HepG2 (cell line): ENCODE results near the gene FHL3. TPM values are rescaled to one million over a fixed set of nuclear protein-coding genes. Genes with fewer than 3 reads are reported as not detected.

Experiments used
- ATAC-seq: fragments of 200-7000 bp; cut with Tn5 transposase; 3 replicates; pipeline ENCODE4 v1.9.1; 2020; ENCODE audit warnings: mild to moderate bottlenecking, moderate library complexity
- BruUV-seq: library from RNA; stranded (reverse); fragments of 400-500 nt; replicated peaks from 2 replicates; lab custom pipeline; 2021; lab: Mats Ljungman, UMichigan
- CTCF ChIA-PET: fragments of 300-600 bp; formaldehyde crosslinking; extraction: SDS; loops from one replicate; lab custom pipeline; 2021; ENCODE audit warnings: low total read pairs, inconsistent platforms, low intra/inter-chr PET ratio; lab: Yijun Ruan, JAX
- POLR2A ChIA-PET: fragments of 350-600 bp; sonication (Branson Sonifier 250); formaldehyde crosslinking; loops from one replicate; lab custom pipeline; 2020; ENCODE audit warnings: antibody characterized with exemption, inconsistent platforms; lab: Yijun Ruan, JAX
- DNase-seq: peaks from one replicate; pipeline ENCODE4 v3.0.0-alpha.2; 2015; ENCODE audit warnings: low spot score
- FAIRE-seq: peaks from 3 replicates; lab custom pipeline; 2011; peaks lifted over from hg19 to GRCh38; lab: Jason Lieb, UNC
- H2AFZ ChIP-seq: one replicate; pipeline ENCODE4 v1.6.1; 2011; ENCODE audit warnings: low read length, inconsistent platforms
- H3K27ac ChIP-seq: fragments of 300-600 bp; 3 replicates; pipeline ENCODE4 v1.8.0; 2011; ENCODE audit warnings: mixed run types, mild to moderate bottlenecking, mixed read lengths, low read length, inconsistent platforms; ENCODE audit not compliant: insufficient read depth; ENCODE audit errors: extremely low read length
- H3K27me3 ChIP-seq, 2 experiments: fragments of 200-600 bp in 1 of 2; 2 replicates in 1 of 2; 3 replicates in 1 of 2; pipeline versions ENCODE4 v1.6.0 to v1.8.0; 2011; ENCODE audit warnings: low read length in 2 of 2, mild to moderate bottlenecking in 2 of 2, moderate library complexity in 2 of 2, inconsistent platforms in 1 of 2; ENCODE audit not compliant: insufficient read depth in 2 of 2, control insufficient read depth in 1 of 2
- H3K36me3 ChIP-seq, 2 experiments: fragments of 200-600 bp in 1 of 2; replicated peaks in 1 of 2; 2 replicates in 1 of 2; 3 replicates in 1 of 2; pipeline versions ENCODE4 v1.5.1 to v1.8.0; 2011; ENCODE audit warnings: low read length in 2 of 2, inconsistent platforms in 1 of 2; ENCODE audit not compliant: insufficient read depth in 2 of 2, control insufficient read depth in 1 of 2
- H3K4me1 ChIP-seq: 2 replicates; pipeline ENCODE4 v1.5.1; 2012; ENCODE audit warnings: low read length, inconsistent platforms; ENCODE audit not compliant: insufficient read depth
- H3K4me2 ChIP-seq: 2 replicates; pipeline ENCODE4 v1.6.0; 2011; ENCODE audit warnings: low read depth, low read length, inconsistent platforms
- H3K4me3 ChIP-seq, 3 experiments: fragments of 200-600 bp in 1 of 3; sonication (generic), shearing (Covaris generic) in 1 of 3; replicated peaks in 1 of 3; 2 replicates each; pipeline ENCODE4 v1.5.1; 2011 to 2016; ENCODE audit warnings: low read length in 3 of 3, inconsistent platforms in 2 of 3, low read depth in 2 of 3, mild to moderate bottlenecking in 2 of 3, control low read depth in 1 of 3, mixed read lengths in 1 of 3; ENCODE audit not compliant: insufficient read depth in 1 of 3
- H3K79me2 ChIP-seq: one replicate; pipeline ENCODE4 v1.6.1; 2011; ENCODE audit warnings: low read length, inconsistent platforms; ENCODE audit not compliant: insufficient read depth
- H3K9ac ChIP-seq: 2 replicates; pipeline ENCODE4 v1.6.0; 2011; ENCODE audit warnings: mild to moderate bottlenecking, low read depth, low read length, inconsistent platforms; ENCODE audit not compliant: insufficient read depth
- H3K9me3 ChIP-seq: 2 replicates; pipeline ENCODE4 v1.5.1; 2012; ENCODE audit warnings: mild to moderate bottlenecking, low read length
- H4K20me1 ChIP-seq: 2 replicates; pipeline ENCODE4 v1.6.0; 2011; ENCODE audit warnings: inconsistent platforms, mild to moderate bottlenecking, low read length, moderate library complexity; ENCODE audit not compliant: insufficient read depth
- FLYWCH1 ChIP-seq: sonication (generic); formaldehyde crosslinking; IDR thresholded peaks from 2 replicates; pipeline ENCODE4 v1.8.1; 2023; ENCODE audit warnings: mild to moderate bottlenecking, missing genetic modification reagents
- IKZF4 ChIP-seq: sonication (generic); formaldehyde crosslinking; IDR thresholded peaks from 2 replicates; pipeline ENCODE4 v1.5.1; 2020; ENCODE audit warnings: borderline replicate concordance, mild to moderate bottlenecking, low read depth, missing genetic modification reagents; ENCODE audit errors: not compliant biosample characterization
- NFE2 ChIP-seq: sonication (generic); formaldehyde crosslinking; IDR thresholded peaks from 2 replicates; pipeline ENCODE4 v1.4.0; 2020; ENCODE audit warnings: missing genetic modification reagents
- TSC22D2 ChIP-seq: sonication (generic); formaldehyde crosslinking; IDR thresholded peaks from 2 replicates; pipeline ENCODE4 v1.5.1; 2020; ENCODE audit warnings: missing genetic modification reagents, mild to moderate bottlenecking, borderline replicate concordance
- ZFAT ChIP-seq: sonication (generic); formaldehyde crosslinking; conservative IDR thresholded peaks from 2 replicates; pipeline ENCODE4 v1.8.1; 2023; ENCODE audit warnings: missing genetic modification reagents, inconsistent platforms
- ZFP41 ChIP-seq: sonication (generic); formaldehyde crosslinking; IDR thresholded peaks from 2 replicates; pipeline ENCODE4 v1.4.0; 2020; ENCODE audit warnings: mild to moderate bottlenecking, missing genetic modification reagents, borderline replicate concordance
- ZNF138 ChIP-seq: sonication (generic); formaldehyde crosslinking; IDR thresholded peaks from 2 replicates; pipeline ENCODE4 v1.5.0; 2020; ENCODE audit warnings: mild to moderate bottlenecking, low read depth, missing genetic modification reagents
- ZNF354B ChIP-seq: sonication (generic); formaldehyde crosslinking; IDR thresholded peaks from 2 replicates; pipeline ENCODE4 v1.8.0; 2022; ENCODE audit warnings: mild to moderate bottlenecking, missing genetic modification reagents
- ZNF574 ChIP-seq: sonication (generic); formaldehyde crosslinking; IDR thresholded peaks from 2 replicates; pipeline ENCODE4 v1.4.0; 2020; ENCODE audit warnings: missing genetic modification reagents
- WGBS: methylation state at CpG from one replicate; pipeline ENCODE4 v1.1.6; 2017; ENCODE audit warnings: low lambda C conversion rate; 5-methylcytosine and 5-hydroxymethylcytosine counted together
- in situ Hi-C: cut with HindIII; loops from 2 replicates; pipeline ENCODE4 v1.10.0; 2017; ENCODE audit warnings: low pct_unique_long_range_greater_than_20kb; ENCODE audit not compliant: extremely low pct_ligation_motif_present
- intact Hi-C: fragments of 100-400 bp; cut with micrococcal nuclease; formaldehyde crosslinking; loops from one replicate; pipeline ENCODE4 v1.10.0; 2022; ENCODE audit not compliant: unreplicated experiment
- polyA plus RNA-seq, 8 experiments: library from polyadenylated mRNA; depleted of rRNA in 3 of 8; stranded (reverse) in 7 of 8; unstranded in 1 of 8; fragments of >200 nt; fragmentation: Illumina TruSeq in 4 of 8; extraction: Trizol in 4 of 8; gene quantifications; 2 replicates each; pipeline versions ENCODE4 v1.2.1 to v1.2.3, GENCODE V29; 2011 to 2016; ENCODE audit warnings: low read depth in 4 of 8, missing spikeins in 1 of 8, mixed read lengths in 1 of 8; ENCODE audit not compliant: insufficient read depth in 1 of 8
- total RNA-seq, 5 experiments: library from RNA; depleted of rRNA; stranded (reverse); fragments of >200 nt; fragmentation: Illumina TruSeq; extraction: Trizol; gene quantifications; 2 replicates each; pipeline ENCODE4 v1.2.3, GENCODE V29; 2016; ENCODE audit warnings: low read depth in 1 of 5
- TF ChIP-seq, protein P1 (sequence below): sonication (generic); formaldehyde crosslinking; IDR thresholded peaks from 2 replicates; pipeline ENCODE4 v1.4.0; 2020; ENCODE audit warnings: mild to moderate bottlenecking, missing genetic modification reagents
- TF ChIP-seq, protein P2 (sequence below), 2 experiments: sonication (generic) in 1 of 2; formaldehyde crosslinking in 1 of 2; IDR thresholded peaks; 2 replicates each; pipeline versions ENCODE4 v1.4.0 to v1.6.1; 2018 to 2020; ENCODE audit warnings: missing genetic modification reagents in 2 of 2, borderline replicate concordance in 1 of 2, low read depth in 1 of 2, mild to moderate bottlenecking in 1 of 2, missing biosample characterization in 1 of 2

FHL3 gene
- total and polyA plus RNA-seq, 2 of the 13 experiments (the other 11 are each of a cell fraction or from before 2014, with no cell fraction given), result 2.8 to 6.6 TPM

DNA sequence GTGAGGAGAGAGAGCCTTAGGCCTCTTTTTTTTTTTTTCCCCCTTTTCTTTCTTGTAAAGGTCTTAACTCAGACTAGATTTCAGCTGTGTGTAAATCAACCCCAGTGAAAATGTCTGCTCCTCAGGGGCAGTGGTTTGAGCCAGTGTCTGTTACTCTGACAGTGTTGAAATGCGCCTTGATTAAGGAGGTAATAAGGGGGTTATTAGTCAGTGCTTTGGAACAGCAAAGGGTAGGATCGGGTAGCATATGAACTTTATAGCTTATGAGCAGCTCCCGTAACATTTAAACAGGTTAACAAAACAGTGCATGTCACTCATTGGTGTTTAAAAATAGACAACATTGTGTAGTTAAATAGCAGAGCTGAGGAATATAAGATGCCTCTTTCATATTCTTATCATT, 17.5 kb upstream of the FHL3 start:
- intact Hi-C loops, result no loop called here
- WGBS, result 99% methylated on average over 3 of the region's 3 CpGs
- Histone ChIP-seq H3K27ac (no peak overlapping the region), H3K4me3 (no peak overlapping the region), H2AFZ (no peak overlapping the region), H3K27me3 (no peaks in the 10 kb centered on the region), H3K4me2 (no peak overlapping the region), H3K79me2 (no peaks in the 10 kb centered on the region), H3K9ac (no peak overlapping the region), H3K9me3 (no peaks in the 10 kb centered on the region), H4K20me1 (no peaks in the 10 kb centered on the region; the same call in 1 of the 2 replicates), H3K36me3 (peaks cover 19 to 70% of the 10 kb centered on the region in 2 experiments), H3K4me1 (no peaks in the 10 kb centered on the region)
- DNase-seq (no peak), ATAC-seq (no peak), FAIRE-seq (no peak)
- no peak for TF ChIP-seq NFE2 (CRISPR knock-in tag)
- TF ChIP-seq IKZF4 (CRISPR knock-in tag), result no peak
- no peak for TF ChIP-seq TSC22D2 (CRISPR knock-in tag)
- TF ChIP-seq FLYWCH1 (CRISPR knock-in tag), result no peak
- no peak for TF ChIP-seq ZNF138 (CRISPR knock-in tag)
- TF ChIP-seq ZNF574 (CRISPR knock-in tag), result no peak
- TF ChIP-seq, protein P1, sequence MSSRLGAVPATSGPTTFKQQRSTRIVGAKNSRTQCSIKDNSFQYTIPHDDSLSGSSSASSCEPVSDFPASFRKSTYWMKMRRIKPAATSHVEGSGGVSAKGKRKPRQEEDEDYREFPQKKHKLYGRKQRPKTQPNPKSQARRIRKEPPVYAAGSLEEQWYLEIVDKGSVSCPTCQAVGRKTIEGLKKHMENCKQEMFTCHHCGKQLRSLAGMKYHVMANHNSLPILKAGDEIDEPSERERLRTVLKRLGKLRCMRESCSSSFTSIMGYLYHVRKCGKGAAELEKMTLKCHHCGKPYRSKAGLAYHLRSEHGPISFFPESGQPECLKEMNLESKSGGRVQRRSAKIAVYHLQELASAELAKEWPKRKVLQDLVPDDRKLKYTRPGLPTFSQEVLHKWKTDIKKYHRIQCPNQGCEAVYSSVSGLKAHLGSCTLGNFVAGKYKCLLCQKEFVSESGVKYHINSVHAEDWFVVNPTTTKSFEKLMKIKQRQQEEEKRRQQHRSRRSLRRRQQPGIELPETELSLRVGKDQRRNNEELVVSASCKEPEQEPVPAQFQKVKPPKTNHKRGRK (CRISPR knock-in tag), result no peak
- TF ChIP-seq, protein P2, sequence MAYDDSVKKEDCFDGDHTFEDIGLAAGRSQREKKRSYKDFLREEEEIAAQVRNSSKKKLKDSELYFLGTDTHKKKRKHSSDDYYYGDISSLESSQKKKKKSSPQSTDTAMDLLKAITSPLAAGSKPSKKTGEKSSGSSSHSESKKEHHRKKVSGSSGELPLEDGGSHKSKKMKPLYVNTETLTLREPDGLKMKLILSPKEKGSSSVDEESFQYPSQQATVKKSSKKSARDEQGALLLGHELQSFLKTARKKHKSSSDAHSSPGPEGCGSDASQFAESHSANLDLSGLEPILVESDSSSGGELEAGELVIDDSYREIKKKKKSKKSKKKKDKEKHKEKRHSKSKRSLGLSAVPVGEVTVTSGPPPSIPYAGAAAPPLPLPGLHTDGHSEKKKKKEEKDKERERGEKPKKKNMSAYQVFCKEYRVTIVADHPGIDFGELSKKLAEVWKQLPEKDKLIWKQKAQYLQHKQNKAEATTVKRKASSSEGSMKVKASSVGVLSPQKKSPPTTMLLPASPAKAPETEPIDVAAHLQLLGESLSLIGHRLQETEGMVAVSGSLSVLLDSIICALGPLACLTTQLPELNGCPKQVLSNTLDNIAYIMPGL (CRISPR knock-in tag; IDR thresholded peaks at IDR 0.05; ENCODE audit: borderline replicate concordance in 1 of 2, low read depth in 1 of 2), result no peak
- no peak for TF ChIP-seq ZNF354B (CRISPR knock-in tag)
- no peak for TF ChIP-seq ZFAT
- no peak for TF ChIP-seq ZFP41 (CRISPR knock-in tag)
- in situ Hi-C loops, result no loop called here
- ChIA-PET CTCF (no interaction called here), POLR2A (no interaction called here)
- no TSS peak for BruUV-seq
